C4-2B (cell line): ENCODE data around the gene FAM222B.

Experiments
- ZFX ChIP-seq: fragments of 450-650 bp; IDR thresholded peaks from 2 replicates; pipeline ENCODE4 v1.6.1; 2017
- TF ChIP-seq, protein P1 (sequence below): fragments of 450-650 bp; conservative IDR thresholded peaks from 2 replicates; pipeline ENCODE4 v1.5.1; 2017; ENCODE audit warnings: mild to moderate bottlenecking

GRCh38 chr17:28855336-28855679 is 12.7 kb upstream of the FAM222B start:
- TF ChIP-seq, protein P1, sequence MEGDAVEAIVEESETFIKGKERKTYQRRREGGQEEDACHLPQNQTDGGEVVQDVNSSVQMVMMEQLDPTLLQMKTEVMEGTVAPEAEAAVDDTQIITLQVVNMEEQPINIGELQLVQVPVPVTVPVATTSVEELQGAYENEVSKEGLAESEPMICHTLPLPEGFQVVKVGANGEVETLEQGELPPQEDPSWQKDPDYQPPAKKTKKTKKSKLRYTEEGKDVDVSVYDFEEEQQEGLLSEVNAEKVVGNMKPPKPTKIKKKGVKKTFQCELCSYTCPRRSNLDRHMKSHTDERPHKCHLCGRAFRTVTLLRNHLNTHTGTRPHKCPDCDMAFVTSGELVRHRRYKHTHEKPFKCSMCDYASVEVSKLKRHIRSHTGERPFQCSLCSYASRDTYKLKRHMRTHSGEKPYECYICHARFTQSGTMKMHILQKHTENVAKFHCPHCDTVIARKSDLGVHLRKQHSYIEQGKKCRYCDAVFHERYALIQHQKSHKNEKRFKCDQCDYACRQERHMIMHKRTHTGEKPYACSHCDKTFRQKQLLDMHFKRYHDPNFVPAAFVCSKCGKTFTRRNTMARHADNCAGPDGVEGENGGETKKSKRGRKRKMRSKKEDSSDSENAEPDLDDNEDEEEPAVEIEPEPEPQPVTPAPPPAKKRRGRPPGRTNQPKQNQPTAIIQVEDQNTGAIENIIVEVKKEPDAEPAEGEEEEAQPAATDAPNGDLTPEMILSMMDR, result no peak
- TF ChIP-seq ZFX, result no peak
